ENCODE data around the gene SCNN1G.
A peak's percentile ranks its signal among the peaks of the same experiment; 100 is the strongest.

SCNN1G gene

GRCh38 chr16:23175651-23176050 lies 6.9 kb upstream of the SCNN1G start:
- CTCF ChIA-PET: no interaction called here
- no peak overlapping the region for H3K27ac ChIP-seq
- POLR2A ChIA-PET (ENCODE audit: low non-redundant PET): no interaction called here
- TF ChIP-seq CTCF (conservative IDR thresholded peaks at IDR 0.05; ENCODE audit: low read depth): no peak
- no peak for DNase-seq (ENCODE audit: low spot score)

- CTCF ChIA-PET: interaction anchor here (0.6 to 2.1 kb wide), 13 partner anchors 10 to 1288 kb away, joined by 3 to 8 read pairs (median 3); no protein-coding TSS in a partner anchor
- POLR2A ChIA-PET (ENCODE audit: low non-redundant PET): interaction anchor here (0.6 kb wide), 2 partner anchors 99 to 205 kb away, joined by 3 to 5 read pairs; no protein-coding TSS in a partner anchor
- no peak for DNase-seq (ENCODE audit: low spot score)
- no peak overlapping the region for H3K27ac ChIP-seq
- no peak for TF ChIP-seq CTCF (conservative IDR thresholded peaks at IDR 0.05; ENCODE audit: low read depth)
These were observed 1.0 kb upstream of the SCNN1G start for GRCh38 chr16:23181506-23181905.

- POLR2A ChIA-PET (ENCODE audit: low non-redundant PET): interaction anchor here (0.6 kb wide), 1 partner anchor 204 kb away, joined by 5 read pairs; no protein-coding TSS in a partner anchor
- TF ChIP-seq CTCF (conservative IDR thresholded peaks at IDR 0.05; ENCODE audit: low read depth): peak; percentile 98
- CTCF ChIA-PET: interaction anchor here (0.6 to 2.1 kb wide), 13 partner anchors 21 to 1288 kb away, joined by 3 to 8 read pairs (median 4); no protein-coding TSS in a partner anchor
- DNase-seq (ENCODE audit: low spot score): peak; percentile 94
- no peak overlapping the region for H3K27ac ChIP-seq
These were observed 303 bp upstream of the SCNN1G start for GRCh38 chr16:23182206-23182678.

- ChIA-PET POLR2A (ENCODE audit: low non-redundant PET) (no interaction called here), CTCF (interaction anchor here (0.8 to 2.1 kb wide), 4 partner anchors 204 to 253 kb away, joined by 3 to 7 read pairs (median 4); no protein-coding TSS in a partner anchor)
- no peak for TF ChIP-seq CTCF (conservative IDR thresholded peaks at IDR 0.05; ENCODE audit: low read depth)
- DNase-seq (ENCODE audit: low spot score): no peak
- H3K27ac ChIP-seq: no peak overlapping the region
These were observed 958 bp downstream of the SCNN1G start for GRCh38 chr16:23183543-23183862.

GRCh38 chr16:23185656-23186055 lies 3.1 kb downstream of the SCNN1G start:
- ChIA-PET CTCF (interaction anchor here (0.6 kb wide), 1 partner anchor 254 kb away, joined by 3 read pairs; no protein-coding TSS in a partner anchor), POLR2A (ENCODE audit: low non-redundant PET) (no interaction called here)
- TF ChIP-seq CTCF (conservative IDR thresholded peaks at IDR 0.05; ENCODE audit: low read depth): no peak
- no peak for DNase-seq (ENCODE audit: low spot score)
- H3K27ac ChIP-seq: no peak overlapping the region

GRCh38 chr16:23186171-23186570 lies 3.6 kb downstream of the SCNN1G start:
- no peak for DNase-seq (ENCODE audit: low spot score)
- ChIA-PET POLR2A (ENCODE audit: low non-redundant PET) (no interaction called here), CTCF (interaction anchor here (0.6 to 0.7 kb wide), 2 partner anchors 248 to 254 kb away, joined by 3 read pairs; no protein-coding TSS in a partner anchor)
- TF ChIP-seq CTCF (conservative IDR thresholded peaks at IDR 0.05; ENCODE audit: low read depth): no peak
- no peak overlapping the region for H3K27ac ChIP-seq
